GM23248 (cell line): ENCODE results near the gene UBE3D. TPM values are rescaled to one million over a fixed set of nuclear protein-coding genes. Genes with fewer than 3 reads are reported as not detected.

Experiments used
- DNase-seq: peaks from one replicate; pipeline ENCODE4 v3.0.0-alpha.2; 2015
- H2AFZ ChIP-seq: fragments of 200-600 bp; sonication (generic); 2 replicates; pipeline ENCODE4 v1.6.1; 2016; ENCODE audit warnings: antibody characterized with exemption
- H3F3A ChIP-seq: fragments of 200-600 bp; sonication (generic); 2 replicates; pipeline ENCODE4 v1.6.1; 2016; ENCODE audit warnings: mild to moderate bottlenecking, antibody characterized with exemption, mixed run types; ENCODE audit not compliant: insufficient read depth
- H3K27ac ChIP-seq: fragments of 200-600 bp; sonication (generic); 2 replicates; pipeline ENCODE4 v1.5.1; 2016; ENCODE audit warnings: mild to moderate bottlenecking
- H3K27me3 ChIP-seq: fragments of 200-600 bp; sonication (generic); replicated peaks from 2 replicates; pipeline ENCODE4 v1.6.1; 2016; ENCODE audit warnings: mild to moderate bottlenecking; ENCODE audit not compliant: insufficient read depth
- H3K36me3 ChIP-seq: fragments of 200-600 bp; sonication (generic); 2 replicates; pipeline ENCODE4 v1.6.1; 2016; ENCODE audit warnings: low read depth, mild to moderate bottlenecking
- H3K4me1 ChIP-seq: fragments of 200-600 bp; sonication (generic); 2 replicates; pipeline ENCODE4 v1.6.1; 2016; ENCODE audit warnings: mild to moderate bottlenecking; ENCODE audit not compliant: insufficient read depth
- H3K4me2 ChIP-seq: fragments of 200-600 bp; sonication (generic); one replicate; pipeline ENCODE4 v1.6.1; 2016; ENCODE audit warnings: mild to moderate bottlenecking; ENCODE audit not compliant: unreplicated experiment
- H3K4me3 ChIP-seq: fragments of 200-600 bp; sonication (generic); 2 replicates; pipeline ENCODE4 v1.5.1; 2016; ENCODE audit warnings: mild to moderate bottlenecking
- H3K79me2 ChIP-seq: fragments of 200-600 bp; sonication (generic); 2 replicates; pipeline ENCODE4 v1.6.1; 2016; ENCODE audit warnings: mild to moderate bottlenecking; ENCODE audit not compliant: insufficient read depth
- H3K9ac ChIP-seq: fragments of 200-600 bp; sonication (generic); 2 replicates; pipeline ENCODE4 v1.6.1; 2016; ENCODE audit warnings: mild to moderate bottlenecking
- H3K9me2 ChIP-seq: fragments of 200-600 bp; sonication (generic); 2 replicates; pipeline ENCODE4 v1.6.1; 2016; ENCODE audit warnings: mixed run types, mild to moderate bottlenecking, moderate library complexity; ENCODE audit not compliant: insufficient read depth
- H3K9me3 ChIP-seq: fragments of 200-600 bp; sonication (generic); one replicate; pipeline ENCODE4 v1.6.1; 2017; ENCODE audit warnings: low read depth
- H4K20me1 ChIP-seq: fragments of 200-600 bp; sonication (generic); 2 replicates; pipeline ENCODE4 v1.6.0; 2016; ENCODE audit not compliant: insufficient read depth
- EZH2 ChIP-seq: fragments of 200-600 bp; sonication (generic); IDR thresholded peaks from 2 replicates; pipeline ENCODE4 v1.6.1; 2018; ENCODE audit warnings: antibody characterized with exemption, mild to moderate bottlenecking; ENCODE audit not compliant: insufficient read depth, poor library complexity, severe bottlenecking
- EZH2phosphoT487 ChIP-seq: fragments of 200-600 bp; sonication (generic); IDR thresholded peaks from 2 replicates; pipeline ENCODE4 v1.6.1; 2018; ENCODE audit warnings: antibody characterized with exemption, moderate library complexity, mild to moderate bottlenecking, low read depth; ENCODE audit not compliant: insufficient read depth
- WGBS, 2 experiments: methylation state at CpG; one replicate each; pipeline ENCODE4 v1.1.6; 2015 to 2017; ENCODE audit warnings: low lambda C conversion rate in 2 of 2, low coverage in 1 of 2; ENCODE audit errors: missing lambda C conversion rate in 2 of 2; 5-methylcytosine and 5-hydroxymethylcytosine counted together
- in situ Hi-C: fragments of 300-500 bp; cut with MboI; formaldehyde crosslinking; loops from 2 replicates; pipeline ENCODE4 v1.15.0; 2020
- polyA plus RNA-seq: library from polyadenylated mRNA; unstranded; fragments of >200 nt; fragmentation: Nextera tagmentation; extraction: Ambion mirVana; gene quantifications from 2 replicates; pipeline ENCODE4 v1.2.1, GENCODE V29; 2016
- total RNA-seq: library from RNA; depleted of rRNA; stranded (reverse); fragments of >200 nt; shearing (Covaris generic); gene quantifications from 2 replicates; pipeline ENCODE4 v1.2.3, GENCODE V29; 2014

UBE3D gene
- total and polyA plus RNA-seq, 2 experiments from 2014 or later: 2.1 to 6.9 TPM

DNA sequence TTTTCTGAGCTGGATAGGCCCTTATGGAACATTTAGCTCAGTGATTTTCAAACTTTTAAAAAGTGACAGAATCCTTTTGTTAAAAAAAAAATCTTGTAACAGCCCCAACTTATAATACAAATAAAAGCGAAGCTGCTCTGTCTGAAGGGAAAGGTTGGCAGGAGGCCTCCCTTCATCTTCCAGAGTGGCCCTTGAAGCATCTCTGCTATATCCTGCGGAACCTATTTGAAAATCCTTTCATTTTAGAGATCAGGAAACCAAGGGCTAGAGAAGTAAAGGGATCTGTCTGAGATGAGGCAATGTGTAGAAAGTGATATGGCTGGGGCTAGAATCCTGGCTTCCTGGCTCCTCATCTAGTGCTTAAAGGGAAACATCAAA is 107.8 kb downstream of the UBE3D start:
- H3K27ac ChIP-seq: peak overlapping the region; percentile 91
- no peaks in the 10 kb centered on the region for H3K9me3 ChIP-seq
- peak overlapping the region; percentile 30 for H3K9ac ChIP-seq
- in situ Hi-C loops: no loop called here
- H4K20me1 ChIP-seq: no peaks in the 10 kb centered on the region
- H3K79me2 ChIP-seq: no peaks in the 10 kb centered on the region
- no peaks in the 10 kb centered on the region for H3K27me3 ChIP-seq
- H2AFZ ChIP-seq: peak overlapping the region; percentile 73
- no peaks in the 10 kb centered on the region for H3K36me3 ChIP-seq
- H3F3A ChIP-seq: peaks cover 49% of the 10 kb centered on the region
- H3K9me2 ChIP-seq: no peaks in the 10 kb centered on the region
- no peak overlapping the region for H3K4me3 ChIP-seq
- WGBS, 2 experiments: 21 to 37% methylated on average over 2 of the region's 2 CpGs
- peak overlapping the region; percentile 70 for H3K4me2 ChIP-seq
- no peak for TF ChIP-seq EZH2phosphoT487
- no peak for TF ChIP-seq EZH2
- peaks cover 64% of the 10 kb centered on the region for H3K4me1 ChIP-seq
- DNase-seq: peak; percentile 19

DNA sequence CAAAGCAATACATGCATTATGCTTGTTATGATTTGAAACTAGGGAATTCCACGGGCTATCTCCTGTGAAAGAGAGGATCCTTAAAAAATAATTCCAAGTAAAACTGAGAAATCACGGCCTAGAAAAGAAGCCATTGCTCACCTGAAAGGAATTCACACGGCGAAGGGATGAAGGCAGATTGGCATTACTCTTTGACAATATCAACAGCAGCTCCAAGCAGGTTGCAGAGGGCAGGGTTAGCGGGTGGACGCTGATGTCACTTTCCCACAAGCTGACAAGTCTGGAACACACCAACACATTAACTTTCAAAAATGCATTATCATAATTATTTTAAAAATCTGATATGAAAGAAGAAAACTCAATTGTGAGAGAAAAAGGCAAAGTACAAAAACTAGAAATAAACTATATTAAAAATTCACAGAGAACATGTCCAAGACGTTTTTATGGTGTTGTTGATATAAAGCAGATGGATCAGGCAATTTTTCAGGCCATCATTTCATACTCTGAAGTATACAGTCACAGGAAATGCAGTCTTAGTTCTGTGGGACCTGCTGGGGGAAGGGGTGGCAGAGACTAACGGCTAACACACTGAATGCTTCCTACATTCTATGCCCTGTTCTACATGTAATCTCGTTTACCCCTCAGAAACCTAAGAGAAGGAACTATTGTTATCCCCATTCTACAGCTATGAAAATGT is 108.3 kb downstream of the UBE3D start:
- WGBS, 2 experiments: 31 to 34% methylated on average over 9 of the region's 9 CpGs
- in situ Hi-C loops: no loop called here
- peak; percentile 55 for DNase-seq
- Histone ChIP-seq H3K4me2 (peak overlapping the region; percentile 70), H3K79me2 (no peaks in the 10 kb centered on the region), H3K4me1 (peaks cover 64% of the 10 kb centered on the region), H3K4me3 (no peak overlapping the region; the same call in 1 of the 2 replicates), H3K9ac (peak overlapping the region; percentile 30), H3K27me3 (no peaks in the 10 kb centered on the region), H3K27ac (peak overlapping the region; percentile 91), H3K9me3 (no peaks in the 10 kb centered on the region), H2AFZ (peak overlapping the region; percentile 73), H3K9me2 (no peaks in the 10 kb centered on the region), H4K20me1 (no peaks in the 10 kb centered on the region), H3F3A (peaks cover 49% of the 10 kb centered on the region), H3K36me3 (no peaks in the 10 kb centered on the region)
- no peak for TF ChIP-seq EZH2phosphoT487

- no peaks in the 10 kb centered on the region for H3K27me3 ChIP-seq
- no peaks in the 10 kb centered on the region for H3K9me2 ChIP-seq
- H3K4me2 ChIP-seq: peak overlapping the region; percentile 70
- H3F3A ChIP-seq: peaks cover 49% of the 10 kb centered on the region
- H3K79me2 ChIP-seq: no peaks in the 10 kb centered on the region
- peak; percentile 88 for DNase-seq
- no peaks in the 10 kb centered on the region for H3K9me3 ChIP-seq
- WGBS, 2 experiments: 0% methylated on average over 1 of the region's 1 CpG
- no peaks in the 10 kb centered on the region for H4K20me1 ChIP-seq
- H2AFZ ChIP-seq: peak overlapping the region; percentile 59
- H3K36me3 ChIP-seq: no peaks in the 10 kb centered on the region
- peaks cover 64% of the 10 kb centered on the region for H3K4me1 ChIP-seq
- H3K4me3 ChIP-seq: peak overlapping the region; percentile 34
- H3K9ac ChIP-seq: peak overlapping the region; percentile 66
- in situ Hi-C loops: no loop called here
- TF ChIP-seq EZH2: no peak
- TF ChIP-seq EZH2phosphoT487: no peak
- peak overlapping the region; percentile 91 for H3K27ac ChIP-seq
These were observed 109.8 kb downstream of the UBE3D start for GRCh38 chr6:82955841-82956240.

DNA sequence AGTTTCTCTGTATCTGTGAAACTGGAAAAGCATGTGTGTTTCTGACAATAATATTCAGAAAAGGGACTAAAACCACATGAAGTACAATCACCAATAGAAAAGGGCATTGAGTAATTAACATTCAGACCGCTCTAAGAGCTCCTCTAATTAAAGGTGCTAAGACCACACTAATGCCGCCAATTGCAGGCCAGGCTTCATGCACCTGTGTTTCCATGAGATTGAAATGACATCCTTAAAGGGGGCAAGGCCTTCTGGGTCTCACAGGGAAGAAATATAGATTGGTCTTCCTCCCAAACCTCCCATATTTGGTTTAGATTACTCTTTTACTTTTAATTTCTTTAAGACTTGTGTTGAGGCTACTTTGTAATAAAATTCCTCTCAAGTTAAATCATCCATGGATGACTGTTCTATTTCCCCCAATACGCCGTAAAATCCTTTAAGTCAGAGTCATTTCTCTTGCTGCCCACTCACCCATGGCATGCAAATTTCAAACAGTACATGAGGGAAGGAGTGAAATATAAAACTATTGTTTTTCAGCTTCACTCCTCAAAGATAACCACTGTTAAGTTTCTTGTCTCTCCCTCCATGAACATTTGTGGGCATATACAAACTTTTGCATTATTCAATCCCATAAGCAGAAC is 110.6 kb downstream of the UBE3D start:
- Histone ChIP-seq H3K36me3 (no peaks in the 10 kb centered on the region), H3K4me1 (peaks cover 64% of the 10 kb centered on the region), H3K27ac (peak overlapping the region; percentile 91), H3K9me3 (no peaks in the 10 kb centered on the region), H3K79me2 (no peaks in the 10 kb centered on the region), H4K20me1 (no peaks in the 10 kb centered on the region), H3K9ac (peak overlapping the region; percentile 66), H3K9me2 (no peaks in the 10 kb centered on the region), H3K4me2 (peak overlapping the region; percentile 70), H2AFZ (peak overlapping the region; percentile 17), H3F3A (peaks cover 47% of the 10 kb centered on the region), H3K27me3 (no peaks in the 10 kb centered on the region), H3K4me3 (peak overlapping the region; percentile 34)
- peak; percentile 91 for DNase-seq
- 49 to 50% methylated on average over 4 of the region's 4 CpGs for WGBS, 2 experiments
- TF ChIP-seq EZH2phosphoT487 (no peak), EZH2 (no peak)
- in situ Hi-C loops: no loop called here
